Cardiac fibroblast (primary cell): ENCODE measurements around the gene SLCO2A1.
A peak's percentile ranks its signal among the peaks of the same experiment; 100 is the strongest.

ENCODE experiments used
- DNase-seq, 2 donors: peaks; one replicate each; pipeline versions ENCODE4 v3.0.0 to v3.0.0-alpha.2; 2010; ENCODE audit warnings: low read depth in 2 of 2
- H3K4me3 ChIP-seq, 2 donors: replicated peaks in 1 of 2; 1 replicate in 1 of 2; 2 replicates in 1 of 2; pipeline ENCODE4 v1.5.1; 2011; ENCODE audit warnings: low read depth in 2 of 2, low read length in 2 of 2, mild to moderate bottlenecking in 2 of 2, moderate library complexity in 1 of 2
- TF ChIP-seq, protein P1 (sequence below): IDR thresholded peaks from one replicate; pipeline ENCODE4 v1.5.1; 2011; ENCODE audit warnings: low read depth, mild to moderate bottlenecking, low read length, inconsistent platforms

Gene SLCO2A1

DNA sequence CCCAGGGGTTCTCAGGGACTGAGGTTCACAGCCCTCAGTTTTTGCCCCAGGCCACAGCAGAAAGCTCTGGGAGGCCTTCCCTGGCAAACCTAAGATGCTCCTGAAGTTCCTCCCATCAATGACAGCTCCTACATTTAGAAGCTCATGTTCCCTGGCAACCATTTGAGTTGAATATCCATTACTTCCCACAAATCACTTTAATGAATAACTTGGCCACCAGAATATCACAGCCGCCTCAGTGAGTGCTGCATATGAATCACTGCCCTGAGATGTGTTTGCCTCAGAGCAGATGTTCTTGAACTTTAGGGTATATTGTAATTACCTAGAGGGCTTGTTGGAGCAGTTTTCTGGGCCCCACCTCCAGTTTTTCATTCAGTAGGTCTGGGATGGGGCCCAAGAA is 27.4 kb downstream of the SLCO2A1 start:
- no peak overlapping the region for H3K4me3 ChIP-seq
- DNase-seq: peak; percentile 26 to 59
- TF ChIP-seq, protein P1, sequence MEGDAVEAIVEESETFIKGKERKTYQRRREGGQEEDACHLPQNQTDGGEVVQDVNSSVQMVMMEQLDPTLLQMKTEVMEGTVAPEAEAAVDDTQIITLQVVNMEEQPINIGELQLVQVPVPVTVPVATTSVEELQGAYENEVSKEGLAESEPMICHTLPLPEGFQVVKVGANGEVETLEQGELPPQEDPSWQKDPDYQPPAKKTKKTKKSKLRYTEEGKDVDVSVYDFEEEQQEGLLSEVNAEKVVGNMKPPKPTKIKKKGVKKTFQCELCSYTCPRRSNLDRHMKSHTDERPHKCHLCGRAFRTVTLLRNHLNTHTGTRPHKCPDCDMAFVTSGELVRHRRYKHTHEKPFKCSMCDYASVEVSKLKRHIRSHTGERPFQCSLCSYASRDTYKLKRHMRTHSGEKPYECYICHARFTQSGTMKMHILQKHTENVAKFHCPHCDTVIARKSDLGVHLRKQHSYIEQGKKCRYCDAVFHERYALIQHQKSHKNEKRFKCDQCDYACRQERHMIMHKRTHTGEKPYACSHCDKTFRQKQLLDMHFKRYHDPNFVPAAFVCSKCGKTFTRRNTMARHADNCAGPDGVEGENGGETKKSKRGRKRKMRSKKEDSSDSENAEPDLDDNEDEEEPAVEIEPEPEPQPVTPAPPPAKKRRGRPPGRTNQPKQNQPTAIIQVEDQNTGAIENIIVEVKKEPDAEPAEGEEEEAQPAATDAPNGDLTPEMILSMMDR: no peak

DNA sequence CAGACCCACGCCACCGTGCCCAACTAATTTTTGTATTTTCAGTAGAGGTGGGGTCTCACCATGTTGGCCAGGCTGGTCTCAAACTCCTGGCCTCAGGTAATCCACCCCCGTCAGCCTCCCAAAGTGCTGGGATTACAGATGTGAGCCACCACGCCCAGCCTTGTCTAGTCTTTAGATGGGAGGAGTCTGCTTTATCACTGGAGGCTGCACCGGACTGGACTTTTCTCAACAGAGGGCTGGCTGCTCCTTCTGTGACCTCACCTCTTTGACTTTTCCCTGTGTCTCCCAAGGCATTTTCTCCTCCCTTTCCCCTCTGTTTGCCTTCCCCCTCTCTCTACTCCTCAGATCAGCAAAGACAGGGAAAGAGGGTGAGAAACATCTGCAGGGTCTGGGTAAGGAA is 28.5 kb downstream of the SLCO2A1 start:
- no peak overlapping the region for H3K4me3 ChIP-seq
- DNase-seq: no peak
- TF ChIP-seq, protein P1: no peak

DNA sequence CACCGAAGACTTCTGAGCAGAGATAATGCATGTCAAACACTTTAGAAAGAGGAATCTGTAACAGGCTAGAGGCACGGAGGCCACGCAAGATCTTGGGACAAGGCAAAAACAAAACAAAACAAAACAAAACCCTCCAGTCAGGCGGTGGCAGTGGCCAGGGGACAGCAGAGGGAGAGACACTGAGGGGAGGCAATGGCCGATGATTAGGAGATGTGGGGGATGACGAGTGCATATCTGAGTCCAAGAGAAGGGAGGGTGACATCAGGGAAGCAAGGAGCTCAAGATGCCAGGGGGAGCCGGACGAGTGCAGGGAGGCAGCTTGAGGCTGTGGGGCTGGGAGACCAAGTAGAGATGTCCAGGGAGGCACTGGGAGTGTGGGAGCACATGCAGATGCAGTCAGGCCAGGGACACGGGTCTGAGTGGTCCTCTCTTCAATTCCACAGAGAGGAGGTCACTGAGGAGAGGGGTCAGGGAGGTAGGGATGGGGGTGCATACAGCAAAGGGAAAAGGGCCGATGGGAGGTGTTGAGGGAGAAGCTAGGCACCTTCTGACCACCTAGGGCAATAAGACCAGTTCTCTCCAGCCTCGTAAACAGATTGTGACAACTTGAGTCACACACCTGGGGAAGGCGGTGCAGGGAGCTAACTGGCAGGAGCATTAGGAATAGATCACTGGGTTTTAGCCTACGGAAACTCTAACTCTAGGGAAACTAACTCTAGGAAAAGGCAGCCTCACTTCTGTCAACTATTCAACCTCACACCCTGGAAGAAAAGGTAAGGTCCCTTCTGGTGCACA is 29.6 kb downstream of the SLCO2A1 start:
- no peak for DNase-seq
- H3K4me3 ChIP-seq: no peak overlapping the region
- TF ChIP-seq, protein P1: no peak

- no peak for DNase-seq
- no peak overlapping the region for H3K4me3 ChIP-seq
- TF ChIP-seq, protein P1: no peak
Measured at GRCh38 chr3:133998691-133999241, 31.0 kb downstream of the SLCO2A1 start.

- H3K4me3 ChIP-seq: no peak overlapping the region
- no peak for DNase-seq
- TF ChIP-seq, protein P1: no peak
Measured at GRCh38 chr3:133997871-133998635, 31.7 kb downstream of the SLCO2A1 start.

DNA sequence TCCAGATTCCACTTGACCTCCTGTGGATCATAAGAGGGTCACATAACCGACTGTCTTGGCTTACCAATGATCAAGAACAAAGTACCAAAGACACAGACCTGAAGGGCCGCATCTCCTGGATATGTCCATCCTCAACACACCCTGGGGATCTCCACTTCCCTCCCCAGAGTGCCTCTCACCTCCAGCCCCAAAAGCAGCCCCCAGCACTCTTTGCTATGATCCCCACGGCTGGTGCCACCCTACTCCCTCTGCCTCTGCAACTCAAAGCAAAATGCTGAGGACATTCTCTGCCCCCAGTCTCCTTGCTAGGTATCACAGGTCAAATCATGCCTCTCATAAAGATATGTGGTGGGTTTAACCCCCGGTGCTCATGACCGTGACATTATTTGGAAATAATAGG is 32.7 kb downstream of the SLCO2A1 start:
- H3K4me3 ChIP-seq: no peak overlapping the region
- no peak for DNase-seq
- TF ChIP-seq, protein P1: no peak
